Prostate gland (tissue), 2 donors: Measurements from ENCODE around the gene CAB39L.

ENCODE experiments used
- CTCF ChIP-seq, 4 experiments: fragments of 200-600 bp in 2 of 4; fragments of 450-650 bp in 2 of 4; sonication (generic) in 2 of 4; IDR thresholded peaks; 1 replicate in 3 of 4; 2 replicates in 1 of 4; pipeline ENCODE4 v1.5.1; 2016 to 2019; ENCODE audit warnings: antibody characterized with exemption in 4 of 4, mild to moderate bottlenecking in 2 of 4, moderate library complexity in 2 of 4
- POLR2A ChIP-seq: fragments of 450-650 bp; IDR thresholded peaks from one replicate; pipeline ENCODE4 v1.6.1; 2016; ENCODE audit warnings: antibody characterized with exemption, mild to moderate bottlenecking
- POLR2AphosphoS5 ChIP-seq: sonication (generic); formaldehyde crosslinking; IDR thresholded peaks from one replicate; pipeline ENCODE4 v1.6.1; 2017; ENCODE audit warnings: antibody characterized with exemption

GRCh38 chr13:49421391-49421790, 22.5 kb downstream of the CAB39L start:
- TF ChIP-seq CTCF (IDR thresholded peaks at IDR 0.05), result no peak
- no peak for TF ChIP-seq POLR2AphosphoS5
- no peak for TF ChIP-seq POLR2A
